ENCODE results near the gene PRM1. TPM values are rescaled to one million over a fixed set of nuclear protein-coding genes. Genes with fewer than 3 reads are reported as not detected.

The PRM1 gene
- total RNA-seq, 3 donors from 2014 or later: not detected

GRCh38 chr16:11249233-11250061 is 31.7 kb downstream of the PRM1 start:
- TF ChIP-seq POLR2AphosphoS5 (IDR thresholded peaks at IDR 0.05): no peak
- no peak for TF ChIP-seq POLR2A (IDR thresholded peaks at IDR 0.05)
- TF ChIP-seq CTCF (IDR thresholded peaks at IDR 0.05): no peak
- no peak overlapping the region for H3K4me3 ChIP-seq
- no peaks in the 10 kb centered on the region for H3K36me3 ChIP-seq
- DNase-seq (ENCODE audit: low spot score in 2 of 2): no peak
- no peaks in the 10 kb centered on the region for H3K4me1 ChIP-seq
- intact Hi-C loops (cut with DNase I; ENCODE audit: low total_unique reads): no loop called here
- H3K9me3 ChIP-seq: no peaks in the 10 kb centered on the region
- no peaks in the 10 kb centered on the region for H3K27me3 ChIP-seq
- no peak overlapping the region for H3K27ac ChIP-seq

GRCh38 chr16:11248133-11248532 is 33.0 kb downstream of the PRM1 start:
- intact Hi-C loops (cut with DNase I; ENCODE audit: low total_unique reads): no loop called here

GRCh38 chr16:11245988-11246387 is 35.1 kb downstream of the PRM1 start:
- Histone ChIP-seq H3K36me3 (no peaks in the 10 kb centered on the region), H3K27me3 (no peaks in the 10 kb centered on the region), H3K4me1 (no peaks in the 10 kb centered on the region), H3K4me3 (no peak overlapping the region), H3K9me3 (no peaks in the 10 kb centered on the region), H3K27ac (no peak overlapping the region)
- TF ChIP-seq CTCF (IDR thresholded peaks at IDR 0.05): no peak
- no peak for TF ChIP-seq POLR2AphosphoS5 (IDR thresholded peaks at IDR 0.05)
- no peak for TF ChIP-seq POLR2A (IDR thresholded peaks at IDR 0.05)
- intact Hi-C loops (cut with DNase I; ENCODE audit: low total_unique reads): no loop called here
- DNase-seq (ENCODE audit: low spot score in 2 of 2): no peak

More at GRCh38 chr16:11248133-11248532, 33.0 kb downstream of the PRM1 start:
- DNase-seq (ENCODE audit: low spot score in 2 of 2): no peak
- Histone ChIP-seq H3K9me3 (no peaks in the 10 kb centered on the region), H3K36me3 (no peaks in the 10 kb centered on the region), H3K4me3 (no peak overlapping the region), H3K27ac (no peak overlapping the region), H3K4me1 (no peaks in the 10 kb centered on the region), H3K27me3 (no peaks in the 10 kb centered on the region)
- TF ChIP-seq POLR2AphosphoS5 (IDR thresholded peaks at IDR 0.05) (no peak), POLR2A (IDR thresholded peaks at IDR 0.05) (no peak), CTCF (IDR thresholded peaks at IDR 0.05) (no peak)

GRCh38 chr16:11245222-11245737 is 35.9 kb downstream of the PRM1 start:
- intact Hi-C loops (cut with DNase I; ENCODE audit: low total_unique reads): no loop called here
- Histone ChIP-seq H3K27me3 (no peaks in the 10 kb centered on the region), H3K4me3 (no peak overlapping the region), H3K27ac (no peak overlapping the region), H3K4me1 (no peaks in the 10 kb centered on the region), H3K36me3 (no peaks in the 10 kb centered on the region), H3K9me3 (no peaks in the 10 kb centered on the region)
- DNase-seq (ENCODE audit: low spot score in 2 of 2): no peak
- no peak for TF ChIP-seq CTCF (IDR thresholded peaks at IDR 0.05)
- TF ChIP-seq POLR2A (IDR thresholded peaks at IDR 0.05): no peak
- TF ChIP-seq POLR2AphosphoS5 (IDR thresholded peaks at IDR 0.05): no peak

DNA sequence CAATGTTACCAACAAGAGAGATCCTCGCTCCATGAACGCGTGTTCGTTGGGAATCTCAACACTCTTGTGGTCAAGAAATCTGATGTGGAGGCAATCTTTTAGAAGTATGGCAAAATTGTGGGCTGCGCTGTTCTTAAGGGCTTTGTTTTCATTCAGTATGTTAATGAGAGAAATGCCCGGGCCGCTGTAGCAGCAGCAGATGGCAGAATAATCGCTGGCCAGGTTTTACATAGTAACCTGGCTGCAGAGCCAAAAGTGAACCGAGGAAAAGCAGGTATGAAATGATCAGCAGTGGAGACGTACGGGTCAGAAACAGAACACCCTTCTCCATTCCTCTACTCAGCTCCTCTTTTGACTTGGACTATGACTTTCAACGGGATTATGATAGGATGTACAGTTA is 38.5 kb downstream of the PRM1 start:
- intact Hi-C loops (cut with DNase I; ENCODE audit: low total_unique reads): no loop called here
- H3K4me1 ChIP-seq: no peaks in the 10 kb centered on the region
- H3K27me3 ChIP-seq: no peaks in the 10 kb centered on the region
- no peak overlapping the region for H3K4me3 ChIP-seq
- no peak for TF ChIP-seq POLR2AphosphoS5 (IDR thresholded peaks at IDR 0.05)
- no peaks in the 10 kb centered on the region for H3K9me3 ChIP-seq
- H3K27ac ChIP-seq: no peak overlapping the region
- DNase-seq (ENCODE audit: low spot score in 2 of 2): no peak
- H3K36me3 ChIP-seq: no peaks in the 10 kb centered on the region

Data from breast epithelium (tissue), 4 donors.